Activated CD4-positive, alpha-beta memory T cell treated with anti-CD3 and anti-CD28 coated beads for 36 hours (primary cell): Measurements from ENCODE around the gene UMPS. TPM values are rescaled to one million over a fixed set of nuclear protein-coding genes. Genes with fewer than 3 reads are reported as not detected.
A peak's percentile ranks its signal among the peaks of the same experiment; 100 is the strongest.
"Not testable (repeated sequence)": the region's sequence is repeated elsewhere in the genome, so short reads cannot be mapped to it uniquely, and the experiment has no call there.

Experiments
- CTCF ChIA-PET: fragments of 350-600 bp; sonication (Branson Sonifier 250); formaldehyde crosslinking; loops from one replicate; lab custom pipeline; 2021; ENCODE audit warnings: antibody characterized with exemption, inconsistent platforms; lab: Charles Lee
- POLR2A ChIA-PET: fragments of 350-600 bp; sonication (Branson Sonifier 250); formaldehyde crosslinking; loops from one replicate; lab custom pipeline; 2021; ENCODE audit warnings: antibody characterized with exemption; lab: Charles Lee
- DNase-seq: peaks from one replicate; pipeline ENCODE4 v3.0.0-alpha.2; 2020
- H3K27ac Mint-ChIP-seq: one replicate; pipeline ENCODE4 v1.8.0; 2021; ENCODE audit warnings: mixed read lengths
- H3K27me3 Mint-ChIP-seq: one replicate; pipeline ENCODE4 v1.8.0; 2021; ENCODE audit warnings: mixed read lengths
- H3K36me3 Mint-ChIP-seq: one replicate; pipeline ENCODE4 v1.8.0; 2021; ENCODE audit warnings: mixed read lengths
- H3K4me1 Mint-ChIP-seq: one replicate; pipeline ENCODE4 v1.8.0; 2021; ENCODE audit warnings: low read depth, mixed read lengths
- H3K4me3 Mint-ChIP-seq: one replicate; pipeline ENCODE4 v1.8.0; 2021; ENCODE audit warnings: mild to moderate bottlenecking, mixed read lengths
- H3K9me3 Mint-ChIP-seq: one replicate; pipeline ENCODE4 v1.8.0; 2021; ENCODE audit warnings: mixed read lengths
- intact Hi-C: fragments of 100-400 bp; cut with micrococcal nuclease; formaldehyde crosslinking; loops from one replicate; pipeline ENCODE4 v1.15.1; 2023
- total RNA-seq, 2 experiments: library from RNA; stranded (reverse); gene quantifications; one replicate each; pipeline ENCODE4 v1.2.3, GENCODE V29; 2021

The UMPS gene
- total RNA-seq, 2 experiments from 2014 or later = 40.9 to 48.1 TPM

- no peaks in the 10 kb centered on the region for H3K27me3 Mint-ChIP-seq
- intact Hi-C loops = no loop called here
- peaks cover 8% of the 10 kb centered on the region for H3K4me1 Mint-ChIP-seq
- DNase-seq = no peak
- H3K4me3 Mint-ChIP-seq = no peak overlapping the region
- no peaks in the 10 kb centered on the region for H3K9me3 Mint-ChIP-seq
- ChIA-PET CTCF (interaction anchor here (1.3 to 5.6 kb wide), 2 partner anchors 24 to 112 kb away, joined by 3 to 31 read pairs; no protein-coding TSS in a partner anchor), POLR2A (no interaction called here)
- H3K27ac Mint-ChIP-seq = no peak overlapping the region
- no peaks in the 10 kb centered on the region for H3K36me3 Mint-ChIP-seq
Observed at GRCh38 chr3:124784686-124785382, 54.6 kb downstream of the UMPS start.

- POLR2A ChIA-PET = no interaction called here
- H3K36me3 Mint-ChIP-seq = no peaks in the 10 kb centered on the region
Observed at GRCh38 chr3:124785973-124786372, 55.7 kb downstream of the UMPS start.

GRCh38 chr3:124786511-124787241 lies 56.4 kb downstream of the UMPS start:
- ChIA-PET CTCF (interaction anchor here (0.6 to 5.6 kb wide), 7 partner anchors 9 to 115 kb away, joined by 3 to 31 read pairs (median 5); no protein-coding TSS in a partner anchor), POLR2A (interaction anchor here (0.8 kb wide), 1 partner anchor 114 kb away, joined by 3 read pairs; no protein-coding TSS in a partner anchor)
- peaks cover 2% of the 10 kb centered on the region for H3K4me1 Mint-ChIP-seq
- DNase-seq = no peak
- no peak overlapping the region for H3K27ac Mint-ChIP-seq
- H3K4me3 Mint-ChIP-seq = no peak overlapping the region
- H3K9me3 Mint-ChIP-seq = no peaks in the 10 kb centered on the region
- H3K27me3 Mint-ChIP-seq = no peaks in the 10 kb centered on the region
- intact Hi-C loops = no loop called here
- no peaks in the 10 kb centered on the region for H3K36me3 Mint-ChIP-seq

More at GRCh38 chr3:124785973-124786372, 55.7 kb downstream of the UMPS start:
- Mint-ChIP-seq H3K4me3 (no peak overlapping the region), H3K27me3 (no peaks in the 10 kb centered on the region), H3K9me3 (no peaks in the 10 kb centered on the region), H3K4me1 (peaks cover 2% of the 10 kb centered on the region), H3K27ac (no peak overlapping the region)
- intact Hi-C loops = no loop called here
- CTCF ChIA-PET = interaction anchor here (0.6 to 5.6 kb wide), 8 partner anchors 8 to 116 kb away, joined by 3 to 31 read pairs (median 4); no protein-coding TSS in a partner anchor
- no peak for DNase-seq

GRCh38 chr3:124787476-124788195 lies 57.4 kb downstream of the UMPS start:
- Mint-ChIP-seq H3K27ac (no peak overlapping the region), H3K4me1 (peaks cover 2% of the 10 kb centered on the region), H3K27me3 (no peaks in the 10 kb centered on the region), H3K4me3 (no peak overlapping the region), H3K36me3 (no peaks in the 10 kb centered on the region), H3K9me3 (no peaks in the 10 kb centered on the region)
- DNase-seq = no peak
- ChIA-PET POLR2A (no interaction called here), CTCF (interaction anchor here (1.4 to 5.6 kb wide), 3 partner anchors 27 to 114 kb away, joined by 5 to 31 read pairs (median 29); no protein-coding TSS in a partner anchor)
- intact Hi-C loops = no loop called here

DNA sequence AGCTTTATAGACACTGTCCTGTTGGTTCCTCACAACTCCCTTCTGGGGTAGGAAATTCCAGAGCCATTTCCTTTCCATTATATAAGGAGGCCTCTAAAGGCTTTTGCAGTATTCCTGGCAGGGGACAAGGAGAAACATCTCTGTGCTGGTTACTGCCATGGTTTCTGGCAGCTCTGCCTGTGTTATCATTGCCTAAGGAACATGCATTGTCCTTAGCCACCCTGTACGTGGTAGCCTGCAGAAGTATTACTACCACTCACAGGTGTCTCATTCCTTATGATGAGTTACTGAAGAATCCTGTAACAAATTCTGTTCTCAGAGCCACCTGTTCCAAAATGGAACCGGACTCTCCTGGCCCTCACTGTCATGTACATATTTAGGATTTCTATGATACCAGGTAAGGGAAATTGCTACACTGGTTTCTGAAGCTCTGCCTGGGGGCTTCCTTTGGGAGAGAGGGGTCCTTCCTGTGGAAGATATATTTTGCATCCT lies 58.0 kb downstream of the UMPS start:
- Mint-ChIP-seq H3K4me3 (no peak overlapping the region), H3K4me1 (peaks cover 2% of the 10 kb centered on the region), H3K27me3 (no peaks in the 10 kb centered on the region), H3K27ac (no peak overlapping the region), H3K9me3 (no peaks in the 10 kb centered on the region), H3K36me3 (no peaks in the 10 kb centered on the region)
- DNase-seq = no peak
- intact Hi-C loops = no loop called here
- ChIA-PET CTCF (interaction anchor here (2.6 to 5.6 kb wide), 2 partner anchors 28 to 113 kb away, joined by 29 to 31 read pairs; no protein-coding TSS in a partner anchor), POLR2A (interaction anchor here (0.5 kb wide), 1 partner anchor 28 kb away, joined by 3 read pairs; no protein-coding TSS in a partner anchor)

- H3K27ac Mint-ChIP-seq, intact Hi-C loops, H3K36me3 Mint-ChIP-seq, H3K4me1 Mint-ChIP-seq, DNase-seq, H3K4me3 Mint-ChIP-seq, H3K27me3 Mint-ChIP-seq, H3K9me3 Mint-ChIP-seq, CTCF ChIA-PET: not testable (repeated sequence)
- POLR2A ChIA-PET = interaction anchor here (0.5 kb wide), 1 partner anchor 28 kb away, joined by 3 read pairs; no protein-coding TSS in a partner anchor
Observed at GRCh38 chr3:124789103-124789502, 58.9 kb downstream of the UMPS start.

DNA sequence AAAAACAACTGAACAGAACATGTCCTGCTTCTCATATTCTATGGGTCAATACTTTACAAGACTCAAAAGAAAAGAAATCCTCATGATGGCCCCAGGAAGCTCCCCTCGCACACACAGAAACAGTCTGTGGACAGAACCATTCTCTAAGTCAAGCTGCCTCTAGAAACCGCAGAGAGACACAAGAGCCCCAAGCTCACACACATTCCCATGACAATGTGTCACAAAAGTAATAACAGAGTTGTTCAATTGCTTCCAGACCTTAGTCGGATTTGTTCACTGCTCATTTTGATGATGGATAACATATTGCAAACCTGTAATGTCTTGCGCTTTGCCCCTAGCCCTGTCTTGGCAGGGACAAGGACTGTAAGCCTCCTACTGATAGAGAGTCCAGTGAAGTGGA lies 60.9 kb downstream of the UMPS start:
- POLR2A ChIA-PET = no interaction called here
- DNase-seq = no peak
- Mint-ChIP-seq H3K9me3 (no peaks in the 10 kb centered on the region), H3K4me1 (peaks cover 2% of the 10 kb centered on the region), H3K27me3 (no peaks in the 10 kb centered on the region), H3K27ac (no peak overlapping the region), H3K4me3 (no peak overlapping the region), H3K36me3 (no peaks in the 10 kb centered on the region)
- CTCF ChIA-PET = interaction anchor here (0.9 kb wide), 1 partner anchor 110 kb away, joined by 5 read pairs; no protein-coding TSS in a partner anchor
- intact Hi-C loops = no loop called here

- DNase-seq = peak; percentile 17
- Mint-ChIP-seq H3K27me3 (no peaks in the 10 kb centered on the region), H3K36me3 (no peaks in the 10 kb centered on the region), H3K27ac (no peak overlapping the region), H3K9me3 (no peaks in the 10 kb centered on the region), H3K4me1 (peaks cover 2% of the 10 kb centered on the region), H3K4me3 (no peak overlapping the region)
- POLR2A ChIA-PET = no interaction called here
- intact Hi-C loops = no loop called here
- CTCF ChIA-PET = interaction anchor here (0.9 kb wide), 1 partner anchor 110 kb away, joined by 5 read pairs; no protein-coding TSS in a partner anchor
Observed at GRCh38 chr3:124791639-124792151, 61.4 kb downstream of the UMPS start.

DNA sequence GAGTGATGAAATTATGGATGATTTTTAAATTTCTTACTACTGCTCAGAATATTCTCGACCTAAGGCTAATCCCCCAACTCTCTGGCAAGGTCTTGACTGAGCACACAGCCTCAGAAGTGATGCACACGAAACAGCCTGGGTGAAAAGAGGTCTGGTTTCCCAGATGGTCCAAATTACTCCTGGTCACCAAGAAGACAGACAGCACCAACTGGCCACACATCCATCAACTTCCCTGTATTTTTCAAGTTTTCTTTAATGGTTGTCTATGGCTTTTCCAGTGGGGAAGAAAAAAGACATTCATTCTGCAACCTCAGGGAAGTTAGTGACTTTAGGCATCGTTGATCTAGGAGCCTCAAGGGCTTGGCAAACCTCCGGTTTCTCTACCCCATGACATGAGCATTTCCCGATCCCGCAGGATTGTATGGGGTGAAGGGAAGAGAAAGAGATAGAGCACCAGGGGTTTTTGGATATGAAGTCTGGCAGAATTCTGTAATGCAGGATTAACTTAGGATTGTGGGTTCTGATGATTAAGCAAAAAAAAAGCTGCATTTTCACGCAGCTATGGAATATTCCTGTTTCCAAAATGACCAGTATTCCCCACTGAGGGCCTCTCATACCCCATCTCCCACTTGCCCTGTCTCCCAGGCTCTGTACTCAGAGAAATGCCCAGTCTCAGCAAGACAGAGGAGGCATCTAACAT lies 62.2 kb downstream of the UMPS start:
- ChIA-PET CTCF (no interaction called here), POLR2A (no interaction called here)

DNA sequence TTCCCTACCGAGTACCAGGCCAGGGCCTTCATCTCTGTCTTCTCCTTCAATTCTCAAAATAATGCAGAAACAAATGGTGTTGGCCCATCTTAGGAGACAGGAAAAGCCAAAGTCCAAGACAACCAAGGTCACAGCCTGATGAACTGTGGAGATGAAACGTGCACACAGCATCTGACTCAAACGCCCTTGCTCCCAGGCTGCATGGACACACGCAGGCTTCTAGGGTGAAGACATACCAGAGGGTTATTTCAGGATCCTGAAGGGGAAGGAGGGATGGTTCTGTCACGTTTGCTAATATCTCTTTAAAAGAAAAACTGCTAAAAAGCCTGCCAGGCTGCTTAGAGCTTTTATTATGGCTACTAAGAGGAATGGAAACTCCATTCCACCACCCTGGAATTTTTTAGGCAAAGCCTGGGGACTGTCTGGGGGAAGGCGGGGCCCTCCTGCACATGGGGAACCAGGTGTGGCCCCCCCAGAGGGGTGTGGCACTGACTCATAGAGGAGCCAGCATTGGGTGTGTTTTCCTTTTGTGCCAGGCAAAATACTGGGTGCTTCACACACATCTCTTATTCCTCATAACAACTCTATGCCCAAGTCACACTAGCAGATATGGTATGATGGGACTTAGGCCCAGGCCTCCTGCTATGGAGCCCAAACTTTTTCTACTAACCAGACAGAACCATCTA lies 62.9 kb downstream of the UMPS start:
- Mint-ChIP-seq H3K36me3 (no peaks in the 10 kb centered on the region), H3K4me3 (no peak overlapping the region), H3K4me1 (peaks cover 2% of the 10 kb centered on the region), H3K9me3 (no peaks in the 10 kb centered on the region), H3K27me3 (no peaks in the 10 kb centered on the region), H3K27ac (no peak overlapping the region)
- no peak for DNase-seq
- intact Hi-C loops = no loop called here
- ChIA-PET CTCF (no interaction called here), POLR2A (no interaction called here)

More for the DNA sequence above, 62.2 kb downstream of the UMPS start:
- Mint-ChIP-seq H3K27me3 (no peaks in the 10 kb centered on the region), H3K9me3 (no peaks in the 10 kb centered on the region), H3K4me3 (no peak overlapping the region), H3K27ac (no peak overlapping the region), H3K36me3 (no peaks in the 10 kb centered on the region), H3K4me1 (peaks cover 2% of the 10 kb centered on the region)
- DNase-seq = no peak
- intact Hi-C loops = no loop called here
